Liver (tissue), 9 donors: ENCODE data around the gene IL21R. TPM values are rescaled to one million over a fixed set of nuclear protein-coding genes. Genes with fewer than 3 reads are reported as not detected.

Experiments
- DNase-seq: peaks from one replicate; pipeline ENCODE4 v3.0.0-alpha.2; 2017; ENCODE audit warnings: low spot score
- H3K27ac ChIP-seq, 2 donors: one replicate each; pipeline ENCODE4 v1.7.0; 2013; ENCODE audit warnings: inconsistent platforms in 2 of 2, low read length in 2 of 2, control low read depth in 1 of 2, low read depth in 1 of 2, mild to moderate bottlenecking in 1 of 2
- H3K27me3 ChIP-seq, 4 donors: one replicate each; pipeline versions ENCODE4 v1.6.1 to v1.7.0; 2013; ENCODE audit warnings: low read length in 3 of 4, inconsistent platforms in 1 of 4, mild to moderate bottlenecking in 1 of 4, moderate library complexity in 1 of 4; ENCODE audit not compliant: control insufficient read depth in 4 of 4, insufficient read depth in 4 of 4
- H3K36me3 ChIP-seq, 4 donors: one replicate each; pipeline versions ENCODE4 v1.6.1 to v1.7.0; 2013; ENCODE audit warnings: low read length in 3 of 4, mild to moderate bottlenecking in 3 of 4, low read depth in 1 of 4, moderate library complexity in 1 of 4; ENCODE audit not compliant: control insufficient read depth in 4 of 4, insufficient read depth in 3 of 4
- H3K4me1 ChIP-seq, 4 donors: one replicate each; pipeline versions ENCODE4 v1.6.1 to v1.7.0; 2013; ENCODE audit warnings: low read length in 3 of 4, mild to moderate bottlenecking in 3 of 4, moderate library complexity in 1 of 4; ENCODE audit not compliant: control insufficient read depth in 4 of 4, insufficient read depth in 4 of 4
- H3K4me3 ChIP-seq, 3 donors: one replicate each; pipeline versions ENCODE4 v1.6.1 to v1.7.0; 2013; ENCODE audit warnings: low read length in 3 of 3, control low read depth in 1 of 3, low read depth in 1 of 3, mild to moderate bottlenecking in 1 of 3
- H3K9ac ChIP-seq, 2 donors: one replicate each; pipeline ENCODE4 v1.7.0; 2013; ENCODE audit warnings: low read length in 2 of 2, mild to moderate bottlenecking in 2 of 2, moderate library complexity in 2 of 2, control low read depth in 1 of 2, low read depth in 1 of 2
- H3K9me3 ChIP-seq, 4 donors: one replicate each; pipeline versions ENCODE4 v1.6.1 to v1.7.0; 2013; ENCODE audit warnings: low read length in 3 of 4; ENCODE audit not compliant: control insufficient read depth in 4 of 4
- ATF3 ChIP-seq: IDR thresholded peaks from 2 replicates; pipeline ENCODE4 v1.6.1; 2016; ENCODE audit warnings: antibody characterized with exemption
- CTCF ChIP-seq: fragments of 150-350 bp; IDR thresholded peaks from 2 replicates; pipeline ENCODE4 v1.5.1; 2017; ENCODE audit warnings: improper control_type of control experiment, low read depth, low read length; ENCODE audit not compliant: missing input control
- EGR1 ChIP-seq, 2 donors: IDR thresholded peaks; 2 replicates each; pipeline ENCODE4 v1.6.1; 2016 to 2018; ENCODE audit warnings: antibody characterized with exemption in 2 of 2, low read depth in 2 of 2
- FOXA2 ChIP-seq: IDR thresholded peaks from 2 replicates; pipeline ENCODE4 v1.6.1; 2016; ENCODE audit warnings: antibody characterized with exemption
- GABPA ChIP-seq, 2 donors: IDR thresholded peaks in 1 of 2; conservative IDR thresholded peaks in 1 of 2; 2 replicates each; pipeline ENCODE4 v1.6.1; 2016; ENCODE audit warnings: antibody characterized with exemption in 2 of 2, mild to moderate bottlenecking in 1 of 2, moderate library complexity in 1 of 2
- HNF4A ChIP-seq, 2 donors: conservative IDR thresholded peaks; 2 replicates each; pipeline ENCODE4 v1.6.1; 2016; ENCODE audit warnings: antibody characterized with exemption in 2 of 2, mild to moderate bottlenecking in 2 of 2
- HNF4G ChIP-seq: IDR thresholded peaks from 2 replicates; pipeline ENCODE4 v1.6.1; 2016; ENCODE audit warnings: antibody characterized with exemption
- JUND ChIP-seq, 2 donors: IDR thresholded peaks; 2 replicates each; pipeline ENCODE4 v1.6.1; 2016; ENCODE audit warnings: antibody characterized with exemption in 2 of 2
- MAX ChIP-seq: IDR thresholded peaks from 2 replicates; pipeline ENCODE4 v1.6.1; 2016; ENCODE audit warnings: antibody characterized with exemption
- RAD21 ChIP-seq, 2 donors: IDR thresholded peaks; 2 replicates each; pipeline ENCODE4 v1.6.1; 2016; ENCODE audit warnings: antibody characterized with exemption in 2 of 2, mild to moderate bottlenecking in 2 of 2
- REST ChIP-seq: IDR thresholded peaks from 2 replicates; pipeline ENCODE4 v1.6.1; 2016; ENCODE audit warnings: antibody characterized with exemption, mild to moderate bottlenecking
- RXRA ChIP-seq, 2 donors: IDR thresholded peaks; 2 replicates each; pipeline ENCODE4 v1.6.1; 2017 to 2018; ENCODE audit warnings: antibody characterized with exemption in 2 of 2, mild to moderate bottlenecking in 1 of 2
- SP1 ChIP-seq: IDR thresholded peaks from 2 replicates; pipeline ENCODE4 v1.6.1; 2018; ENCODE audit warnings: antibody characterized with exemption, mild to moderate bottlenecking
- TAF1 ChIP-seq: conservative IDR thresholded peaks from 2 replicates; pipeline ENCODE4 v1.6.1; 2016; ENCODE audit warnings: antibody characterized with exemption, mild to moderate bottlenecking
- YY1 ChIP-seq: IDR thresholded peaks from 2 replicates; pipeline ENCODE4 v1.6.1; 2016; ENCODE audit warnings: antibody characterized with exemption, mild to moderate bottlenecking
- ZBTB33 ChIP-seq: IDR thresholded peaks from 2 replicates; pipeline ENCODE4 v1.6.1; 2016; ENCODE audit warnings: antibody characterized with exemption
- WGBS: extraction: QIAGEN DNeasy Blood & Tissue Kit; methylation state at CpG from one replicate; pipeline ENCODE4 v1.1.7; 2013; 5-methylcytosine and 5-hydroxymethylcytosine counted together
- polyA plus RNA-seq, 2 donors: library from polyadenylated mRNA; stranded (reverse) in 1 of 2; unstranded in 1 of 2; fragments of 200-250 nt in 1 of 2; fragments of >200 nt in 1 of 2; fragmentation: Nextera tagmentation in 1 of 2; extraction: Ambion mirVana in 1 of 2; gene quantifications; one replicate each; pipeline versions ENCODE4 v1.2.1 to v1.2.3, GENCODE V29; 2013 to 2015
- total RNA-seq, 2 donors: library from RNA; depleted of rRNA; stranded (reverse); fragments of >200 nt; gene quantifications; one replicate each; pipeline ENCODE4 v1.2.3, GENCODE V29; 2014
- donor health status: healthy.
- donor health status: healthy.
- donor health status: healthy.
- donor health status: healthy.
- donor health status: healthy.

The IL21R gene
- total and polyA plus RNA-seq, 4 donors, result 0.19 to 0.84 (median 0.39) TPM

GRCh38 chr16:27480761-27481160, 78.8 kb downstream of the IL21R start:
- TF ChIP-seq ATF3, result no peak
- no peak for TF ChIP-seq REST
- TF ChIP-seq JUND (IDR thresholded peaks at IDR 0.05), result no peak
- TF ChIP-seq EGR1 (IDR thresholded peaks at IDR 0.05; ENCODE audit: low read depth in 2 of 2), result no peak
- no peak for TF ChIP-seq RAD21 (IDR thresholded peaks at IDR 0.05)
- no peak for TF ChIP-seq HNF4A (conservative IDR thresholded peaks at IDR 0.05)
- no peak for TF ChIP-seq HNF4G
- TF ChIP-seq GABPA (IDR thresholded peaks at IDR 0.05 in 1 of 2, conservative IDR thresholded peaks at IDR 0.05 in 1 of 2), result no peak
- WGBS, result 97% methylated on average over 7 of the region's 7 CpGs

GRCh38 chr16:27481282-27481934, 79.4 kb downstream of the IL21R start:
- TF ChIP-seq GABPA (IDR thresholded peaks at IDR 0.05 in 1 of 2, conservative IDR thresholded peaks at IDR 0.05 in 1 of 2) (no peak), SP1 (no peak), REST (no peak), RAD21 (IDR thresholded peaks at IDR 0.05) (no peak), ZBTB33 (no peak), JUND (IDR thresholded peaks at IDR 0.05) (no peak), HNF4A (conservative IDR thresholded peaks at IDR 0.05) (no peak), HNF4G (no peak), EGR1 (IDR thresholded peaks at IDR 0.05; ENCODE audit: low read depth in 2 of 2) (no peak), ATF3 (no peak), CTCF (no peak), FOXA2 (no peak), MAX (no peak), TAF1 (no peak), YY1 (no peak), RXRA (IDR thresholded peaks at IDR 0.05) (no peak)
- Histone ChIP-seq H3K4me1 (no peaks in the 10 kb centered on the region), H3K27me3 (no peaks in the 10 kb centered on the region), H3K4me3 (no peak overlapping the region), H3K27ac (no peak overlapping the region), H3K9ac (no peak overlapping the region), H3K36me3 (peaks cover 14 to 89% (median 69%) of the 10 kb centered on the region in 4 donors), H3K9me3 (no peaks in the 10 kb centered on the region)
- 94% methylated on average over 15 of the region's 15 CpGs for WGBS
- DNase-seq, result no peak

More at GRCh38 chr16:27480761-27481160, 78.8 kb downstream of the IL21R start:
- no peaks in the 10 kb centered on the region for H3K4me1 ChIP-seq
- H3K27ac ChIP-seq, result no peak overlapping the region
- no peaks in the 10 kb centered on the region for H3K27me3 ChIP-seq
- H3K36me3 ChIP-seq, result peaks cover 16 to 89% (median 68%) of the 10 kb centered on the region in 4 donors
- no peak overlapping the region for H3K4me3 ChIP-seq
- no peak for DNase-seq
- no peak overlapping the region for H3K9ac ChIP-seq
- no peaks in the 10 kb centered on the region for H3K9me3 ChIP-seq
